H1 (cell line): ENCODE results near the gene RALY. TPM values are rescaled to one million over a fixed set of nuclear protein-coding genes. Genes with fewer than 3 reads are reported as not detected.

Source experiments
- CTCF ChIA-PET: fragments of 300-600 bp; sonication (Branson Sonifier 250); formaldehyde crosslinking; loops from one replicate; lab custom pipeline; 2021; ENCODE audit not compliant: partially characterized antibody; lab: Charles Lee
- POLR2A ChIA-PET: fragments of 300-600 bp; sonication (Branson Sonifier 250); formaldehyde crosslinking; loops from one replicate; lab custom pipeline; 2021; ENCODE audit warnings: inconsistent platforms; ENCODE audit not compliant: partially characterized antibody; lab: Charles Lee
- DNase-seq, 2 experiments: peaks; one replicate each; pipeline versions ENCODE4 v3.0.0 to v3.0.0-alpha.2; 2010 to 2022; ENCODE audit warnings: low spot score in 2 of 2, low read depth in 1 of 2, mixed read lengths in 1 of 2
- FAIRE-seq: peaks from 2 replicates; lab custom pipeline; 2011; peaks lifted over from hg19 to GRCh38; lab: Jason Lieb, UNC
- H2AFZ ChIP-seq: 2 replicates; pipeline ENCODE4 v1.8.1; 2012; ENCODE audit warnings: low read length, inconsistent platforms
- H2AK5ac ChIP-seq: 2 replicates; pipeline ENCODE4 v1.6.1; 2013; ENCODE audit warnings: low read depth, low read length
- H2BK120ac ChIP-seq: replicated peaks from 2 replicates; pipeline ENCODE3; 2013; ENCODE audit warnings: low read depth, low read length, inconsistent platforms
- H2BK12ac ChIP-seq: 2 replicates; pipeline ENCODE4 v1.6.1; 2013; ENCODE audit warnings: low read depth, low read length
- H2BK15ac ChIP-seq: 2 replicates; pipeline ENCODE4 v1.6.1; 2013; ENCODE audit warnings: low read length
- H2BK20ac ChIP-seq: 2 replicates; pipeline ENCODE4 v1.6.1; 2013; ENCODE audit warnings: low read length
- H2BK5ac ChIP-seq: 2 replicates; pipeline ENCODE4 v1.6.1; 2013; ENCODE audit warnings: low read depth, low read length
- H3K14ac ChIP-seq: 2 replicates; pipeline ENCODE4 v1.6.1; 2013; ENCODE audit warnings: inconsistent platforms; ENCODE audit not compliant: insufficient read length
- H3K18ac ChIP-seq: 2 replicates; pipeline ENCODE4 v1.6.1; 2013; ENCODE audit warnings: low read length; ENCODE audit errors: extremely low read depth
- H3K23ac ChIP-seq: 2 replicates; pipeline ENCODE4 v1.6.1; 2013; ENCODE audit warnings: inconsistent platforms; ENCODE audit not compliant: insufficient read length
- H3K23me2 ChIP-seq: 2 replicates; pipeline ENCODE4 v1.6.1; 2013; ENCODE audit warnings: low read depth, low read length
- H3K27ac ChIP-seq: 2 replicates; pipeline ENCODE4 v1.6.1; 2011; ENCODE audit warnings: low read depth, low read length, inconsistent platforms
- H3K27me3 ChIP-seq, 4 experiments: replicated peaks in 1 of 4; 1 replicate in 1 of 4; 2 replicates in 3 of 4; pipeline versions ENCODE4 v1.6.1 to v1.8.1; 2011 to 2013; ENCODE audit warnings: low read length in 3 of 4, mild to moderate bottlenecking in 3 of 4, inconsistent platforms in 2 of 4, mixed read lengths in 2 of 4, moderate library complexity in 1 of 4; ENCODE audit not compliant: control insufficient read depth in 3 of 4, insufficient read depth in 3 of 4; ENCODE audit errors: extremely low read depth in 1 of 4
- H3K36me3 ChIP-seq, 4 experiments: 2 replicates each; pipeline versions ENCODE4 v1.6.1 to v1.8.1; 2011 to 2013; ENCODE audit warnings: mild to moderate bottlenecking in 4 of 4, low read length in 3 of 4, moderate library complexity in 2 of 4, control low read depth in 1 of 4, inconsistent platforms in 1 of 4; ENCODE audit not compliant: insufficient read depth in 4 of 4, control insufficient read depth in 2 of 4
- H3K4ac ChIP-seq: replicated peaks from 2 replicates; pipeline ENCODE3; 2013; ENCODE audit warnings: low read length, low read depth, mixed read lengths, inconsistent platforms; ENCODE audit not compliant: insufficient read length
- H3K4me1 ChIP-seq, 4 experiments: replicated peaks in 1 of 4; 1 replicate in 1 of 4; 2 replicates in 3 of 4; pipeline versions ENCODE4 v1.6.1 to v1.8.1; 2011 to 2013; ENCODE audit warnings: low read length in 3 of 4, inconsistent platforms in 2 of 4, mixed read lengths in 1 of 4; ENCODE audit not compliant: insufficient read depth in 4 of 4, control insufficient read depth in 3 of 4
- H3K4me2 ChIP-seq, 2 experiments: 2 replicates each; pipeline versions ENCODE4 v1.6.1 to v1.8.1; 2011 to 2013; ENCODE audit warnings: low read depth in 2 of 2, low read length in 2 of 2, control low read depth in 1 of 2, inconsistent platforms in 1 of 2, mild to moderate bottlenecking in 1 of 2; ENCODE audit not compliant: insufficient read depth in 1 of 2
- H3K4me3 ChIP-seq, 4 experiments: fragments of 200-600, 300-600 bp in 1 of 4; sonication (generic), shearing (Covaris generic), sonication (Bioruptor Twin) in 1 of 4; 2 replicates each; pipeline versions ENCODE4 v1.5.1 to v1.8.1; 2011 to 2016; ENCODE audit warnings: low read length in 4 of 4, low read depth in 3 of 4, control low read depth in 2 of 4, inconsistent platforms in 2 of 4, mild to moderate bottlenecking in 2 of 4, mixed read lengths in 1 of 4, moderate library complexity in 1 of 4; ENCODE audit not compliant: insufficient read depth in 2 of 4; ENCODE audit errors: extremely low read depth in 1 of 4
- H3K56ac ChIP-seq: replicated peaks from 2 replicates; pipeline ENCODE3; 2013; ENCODE audit warnings: low read depth, mild to moderate bottlenecking, mixed read lengths, low read length, inconsistent platforms; ENCODE audit not compliant: insufficient read length
- H3K79me1 ChIP-seq: 2 replicates; pipeline ENCODE4 v1.6.1; 2013; ENCODE audit warnings: low read depth, low read length, control low read depth
- H3K79me2 ChIP-seq, 2 experiments: 2 replicates each; pipeline versions ENCODE4 v1.6.1 to v1.8.1; 2012 to 2013; ENCODE audit warnings: low read length in 2 of 2, mild to moderate bottlenecking in 2 of 2, inconsistent platforms in 1 of 2; ENCODE audit not compliant: insufficient read depth in 2 of 2, control insufficient read depth in 1 of 2
- H3K9ac ChIP-seq, 4 experiments: replicated peaks in 1 of 4; 1 replicate in 1 of 4; 2 replicates in 3 of 4; pipeline versions ENCODE4 v1.6.1 to v1.8.1; 2011 to 2013; ENCODE audit warnings: low read depth in 3 of 4, low read length in 3 of 4, control low read depth in 2 of 4, mild to moderate bottlenecking in 2 of 4, moderate library complexity in 2 of 4, inconsistent platforms in 1 of 4; ENCODE audit errors: extremely low read depth in 1 of 4
- H3K9me3 ChIP-seq, 2 experiments: 2 replicates each; pipeline versions ENCODE4 v1.6.1 to v1.8.1; 2012 to 2013; ENCODE audit warnings: mild to moderate bottlenecking in 2 of 2, moderate library complexity in 2 of 2, control low read depth in 1 of 2, inconsistent platforms in 1 of 2, low read depth in 1 of 2, low read length in 1 of 2, mixed read lengths in 1 of 2; ENCODE audit not compliant: insufficient read depth in 2 of 2
- H4K20me1 ChIP-seq, 2 experiments: replicated peaks in 1 of 2; 2 replicates each; pipeline versions ENCODE3 to v1.8.1; 2011 to 2013; ENCODE audit warnings: inconsistent platforms in 2 of 2, low read length in 2 of 2, mild to moderate bottlenecking in 1 of 2; ENCODE audit not compliant: insufficient read depth in 2 of 2, control insufficient read depth in 1 of 2
- H4K5ac ChIP-seq: 2 replicates; pipeline ENCODE4 v1.6.1; 2013; ENCODE audit warnings: low read length, low read depth, mixed read lengths, inconsistent platforms; ENCODE audit not compliant: insufficient read length
- H4K8ac ChIP-seq: 2 replicates; pipeline ENCODE4 v1.8.0; 2013; ENCODE audit warnings: mild to moderate bottlenecking, moderate library complexity, low read length, inconsistent platforms; ENCODE audit not compliant: insufficient read depth; ENCODE audit errors: extremely low read depth
- H4K91ac ChIP-seq: replicated peaks from 2 replicates; pipeline ENCODE3; 2013; ENCODE audit warnings: low read length, mixed read lengths, inconsistent platforms; ENCODE audit not compliant: insufficient read length
- ATF2 ChIP-seq: IDR thresholded peaks from 2 replicates; pipeline ENCODE4 v1.6.1; 2012; ENCODE audit warnings: low read length, inconsistent platforms
- BCL11A ChIP-seq, 2 experiments: IDR thresholded peaks; one replicate each; pipeline ENCODE4 v1.6.1; 2011; ENCODE audit warnings: low read depth in 2 of 2, low read length in 2 of 2, mild to moderate bottlenecking in 2 of 2
- CEBPB ChIP-seq: IDR thresholded peaks from 2 replicates; pipeline ENCODE4 v1.6.1; 2012; ENCODE audit warnings: low read depth, low read length
- GTF2F1 ChIP-seq: IDR thresholded peaks from 2 replicates; pipeline ENCODE4 v1.6.1; 2012; ENCODE audit warnings: low read depth, low read length, improper control_type of control experiment, borderline replicate concordance
- HDAC2 ChIP-seq, 2 experiments: fragments of 300-600 bp in 1 of 2; sonication (generic) in 1 of 2; IDR thresholded peaks; 2 replicates each; pipeline ENCODE4 v1.6.1; 2011 to 2012; ENCODE audit warnings: low read depth in 2 of 2, low read length in 2 of 2, mild to moderate bottlenecking in 2 of 2, moderate library complexity in 2 of 2, borderline replicate concordance in 1 of 2, inconsistent platforms in 1 of 2
- MAFK ChIP-seq: IDR thresholded peaks from 2 replicates; pipeline ENCODE4 v1.6.1; 2012; ENCODE audit warnings: low read depth, mild to moderate bottlenecking, improper control_type of control experiment, low read length
- NRF1 ChIP-seq: IDR thresholded peaks from 2 replicates; pipeline ENCODE4 v1.6.1; 2011; ENCODE audit warnings: mild to moderate bottlenecking, low read depth, low read length, improper control_type of control experiment
- SIRT6 ChIP-seq: IDR thresholded peaks from one replicate; pipeline ENCODE4 v1.7.1; 2012; ENCODE audit warnings: low read length, inconsistent platforms
- TEAD4 ChIP-seq: IDR thresholded peaks from 2 replicates; pipeline ENCODE4 v1.6.1; 2012; ENCODE audit warnings: low read depth, low read length, inconsistent platforms, mixed read lengths
- USF2 ChIP-seq: IDR thresholded peaks from 2 replicates; pipeline ENCODE4 v1.6.1; 2011; ENCODE audit warnings: low read length, improper control_type of control experiment
- WGBS, 2 experiments: shearing (Covaris generic) in 1 of 2; methylation state at CpG; one replicate each; pipeline versions ENCODE4 v1.1.6 to v1.1.7; 2013 to 2015; ENCODE audit warnings: low lambda C conversion rate in 2 of 2, mixed read lengths in 2 of 2, inconsistent platforms in 1 of 2, low coverage in 1 of 2, missing lambda C conversion rate in 1 of 2; ENCODE audit not compliant: insufficient replicate concordance in 2 of 2, insufficient coverage in 1 of 2, insufficient read length in 1 of 2; ENCODE audit errors: extremely low coverage in 1 of 2, missing lambda C conversion rate in 1 of 2; 5-methylcytosine and 5-hydroxymethylcytosine counted together
- polyA plus RNA-seq, 7 experiments: library from polyadenylated mRNA; depleted of rRNA in 3 of 7; stranded (reverse) in 5 of 7; unstranded in 2 of 7; fragments of >200 nt in 5 of 7; fragments of 200-250 nt in 2 of 7; gene quantifications; 1 replicate in 5 of 7; 2 replicates in 1 of 7; 4 replicates in 1 of 7; pipeline versions ENCODE4 v1.2.1 to v1.2.3, GENCODE V29; 2011 to 2013; ENCODE audit warnings: missing spikeins in 2 of 7, mixed read lengths in 2 of 7
- total RNA-seq: library from RNA; stranded (reverse); fragmentation: NEBNext Ultra II Directional; extraction: Animal tissue kit (Norgen Biotek cat#: 25700); gene quantifications from 2 replicates; pipeline ENCODE4 v1.2.1, GENCODE V29; 2021

The RALY gene
- total and polyA plus RNA-seq, 2 of the 8 experiments (the other 6 are each of a cell fraction or from before 2014, with no cell fraction given) = 133 to 148 TPM

- peaks cover 12 to 15% of the 10 kb centered on the region in 2 experiments for H4K20me1 ChIP-seq
- H4K8ac ChIP-seq = no peak overlapping the region
- no peak overlapping the region for H3K23ac ChIP-seq
- H3K36me3 ChIP-seq = peaks cover 4 to 37% (median 19%) of the 10 kb centered on the region in 4 experiments; a peak in 7 of 8 replicates
- no peaks in the 10 kb centered on the region for H3K27me3 ChIP-seq
- FAIRE-seq = no peak
- H2AFZ ChIP-seq = no peak overlapping the region
- H2BK15ac ChIP-seq = no peak overlapping the region
- no peak overlapping the region for H2AK5ac ChIP-seq
- POLR2A ChIA-PET = interaction anchor here (1.2 to 14.0 kb wide), 5 partner anchors 9 to 135 kb away, joined by 3 to 236 read pairs (median 5); partner anchors contain the start of gene EIF2S2
- no peak overlapping the region for H3K4ac ChIP-seq
- no peak overlapping the region for H2BK20ac ChIP-seq
- no peak for DNase-seq
- no peak overlapping the region for H3K9ac ChIP-seq
- no peaks in the 10 kb centered on the region for H3K79me1 ChIP-seq
- no peak overlapping the region for H2BK5ac ChIP-seq
- 90% methylated on average over 9 of the region's 9 CpGs; no CpG with 5 or more reads in 1 of the 2 experiments for WGBS, 2 experiments
- no peak overlapping the region for H3K27ac ChIP-seq
- no peak overlapping the region for H3K4me2 ChIP-seq
- H3K4me1 ChIP-seq = no peaks in the 10 kb centered on the region
- H3K14ac ChIP-seq = no peak overlapping the region
- H3K18ac ChIP-seq = no peak overlapping the region
- no peak overlapping the region for H3K4me3 ChIP-seq
- no peaks in the 10 kb centered on the region for H3K23me2 ChIP-seq
- H2BK12ac ChIP-seq = no peak overlapping the region
- H3K9me3 ChIP-seq = no peaks in the 10 kb centered on the region
- H4K91ac ChIP-seq = no peak overlapping the region
- H2BK120ac ChIP-seq = no peak overlapping the region
- H3K56ac ChIP-seq = no peak overlapping the region
- H3K79me2 ChIP-seq = no peaks in the 10 kb centered on the region; a peak in 1 of 4 replicates
- H4K5ac ChIP-seq = no peak overlapping the region
- CTCF ChIA-PET = interaction anchor here (0.7 to 3.3 kb wide), 4 partner anchors 8 to 31 kb away, joined by 3 to 21 read pairs (median 3); no protein-coding TSS in a partner anchor
- no peak for TF ChIP-seq MAFK
- TF ChIP-seq ATF2 = no peak
- no peak for TF ChIP-seq GTF2F1
- TF ChIP-seq TEAD4 = no peak
- TF ChIP-seq SIRT6 = no peak
- no peak for TF ChIP-seq USF2
- TF ChIP-seq BCL11A (IDR thresholded peaks at IDR 0.05; ENCODE audit: low read depth in 2 of 2, low read length in 2 of 2) = no peak
- no peak for TF ChIP-seq HDAC2 (IDR thresholded peaks at IDR 0.05; ENCODE audit: borderline replicate concordance in 1 of 2, low read depth in 2 of 2, low read length in 2 of 2)
- no peak for TF ChIP-seq NRF1
- no peak for TF ChIP-seq CEBPB
Measured at GRCh38 chr20:34084227-34084923, 90.7 kb downstream of the RALY start.
